Measurements from ENCODE around the gene CSTPP1.

DNA sequence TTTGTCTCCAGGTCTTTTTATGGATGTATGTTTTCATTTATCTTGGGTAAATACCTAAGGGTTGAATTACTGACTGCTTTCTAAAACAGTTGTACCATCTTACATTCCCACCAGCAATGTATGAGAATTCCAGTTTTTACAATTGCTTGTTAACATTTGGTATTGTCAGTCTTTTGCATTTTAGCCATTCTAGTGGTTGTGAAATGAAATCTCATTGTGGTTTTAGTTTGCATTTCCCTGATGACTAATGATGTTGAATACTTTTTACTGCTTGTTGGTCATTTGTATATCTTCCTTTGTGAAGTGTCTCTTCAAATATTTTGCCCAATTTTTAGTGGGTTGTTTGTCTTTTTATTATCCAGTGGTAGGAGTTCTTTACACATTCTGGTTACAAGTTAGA is 147.4 kb downstream of the CSTPP1 start:
- TF ChIP-seq, protein P1, sequence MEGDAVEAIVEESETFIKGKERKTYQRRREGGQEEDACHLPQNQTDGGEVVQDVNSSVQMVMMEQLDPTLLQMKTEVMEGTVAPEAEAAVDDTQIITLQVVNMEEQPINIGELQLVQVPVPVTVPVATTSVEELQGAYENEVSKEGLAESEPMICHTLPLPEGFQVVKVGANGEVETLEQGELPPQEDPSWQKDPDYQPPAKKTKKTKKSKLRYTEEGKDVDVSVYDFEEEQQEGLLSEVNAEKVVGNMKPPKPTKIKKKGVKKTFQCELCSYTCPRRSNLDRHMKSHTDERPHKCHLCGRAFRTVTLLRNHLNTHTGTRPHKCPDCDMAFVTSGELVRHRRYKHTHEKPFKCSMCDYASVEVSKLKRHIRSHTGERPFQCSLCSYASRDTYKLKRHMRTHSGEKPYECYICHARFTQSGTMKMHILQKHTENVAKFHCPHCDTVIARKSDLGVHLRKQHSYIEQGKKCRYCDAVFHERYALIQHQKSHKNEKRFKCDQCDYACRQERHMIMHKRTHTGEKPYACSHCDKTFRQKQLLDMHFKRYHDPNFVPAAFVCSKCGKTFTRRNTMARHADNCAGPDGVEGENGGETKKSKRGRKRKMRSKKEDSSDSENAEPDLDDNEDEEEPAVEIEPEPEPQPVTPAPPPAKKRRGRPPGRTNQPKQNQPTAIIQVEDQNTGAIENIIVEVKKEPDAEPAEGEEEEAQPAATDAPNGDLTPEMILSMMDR (IDR thresholded peaks at IDR 0.05): no peak
- TF ChIP-seq POLR2AphosphoS5 (IDR thresholded peaks at IDR 0.05): no peak
